GM21619 (cell line): Measurements from ENCODE around the gene STIM2.
A peak's percentile ranks its signal among the peaks of the same experiment; 100 is the strongest.

Experiments used
- ATAC-seq: cut with Tn5 transposase; IDR thresholded peaks from one replicate; pipeline ENCODE4 v1.9.1; 2021; ENCODE audit not compliant: unreplicated experiment

The STIM2 gene

GRCh38 chr4:26896636-26897035 lies 36.0 kb downstream of the STIM2 start:
- ATAC-seq = no peak

- no peak for ATAC-seq
Measured at GRCh38 chr4:26899991-26900390, 39.4 kb downstream of the STIM2 start.

GRCh38 chr4:26900765-26901164 lies 40.1 kb downstream of the STIM2 start:
- no peak for ATAC-seq

- ATAC-seq = no peak
Measured at GRCh38 chr4:26905172-26905571, 44.5 kb downstream of the STIM2 start.

- no peak for ATAC-seq
Measured at GRCh38 chr4:26907731-26908599, 47.3 kb downstream of the STIM2 start.

- ATAC-seq = no peak
Measured at GRCh38 chr4:26909369-26909768, 48.7 kb downstream of the STIM2 start.

GRCh38 chr4:26911254-26911653 lies 50.6 kb downstream of the STIM2 start:
- ATAC-seq = no peak

- no peak for ATAC-seq
Measured at GRCh38 chr4:26912069-26912468, 51.4 kb downstream of the STIM2 start.

- peak; percentile 67 for ATAC-seq
Measured at GRCh38 chr4:26912810-26913209, 52.2 kb downstream of the STIM2 start.

GRCh38 chr4:26916195-26916594 lies 55.6 kb downstream of the STIM2 start:
- no peak for ATAC-seq

- ATAC-seq = no peak
Measured at GRCh38 chr4:26930964-26931363, 70.3 kb downstream of the STIM2 start.

- ATAC-seq = no peak
Measured at GRCh38 chr4:26931451-26931850, 70.8 kb downstream of the STIM2 start.

GRCh38 chr4:26931966-26932365 lies 71.3 kb downstream of the STIM2 start:
- ATAC-seq = no peak

GRCh38 chr4:26935397-26935796 lies 74.8 kb downstream of the STIM2 start:
- no peak for ATAC-seq

- no peak for ATAC-seq
Measured at GRCh38 chr4:26936284-26937065, 75.8 kb downstream of the STIM2 start.

GRCh38 chr4:26937139-26937538 lies 76.5 kb downstream of the STIM2 start:
- ATAC-seq = no peak

GRCh38 chr4:26937567-26937966 lies 76.9 kb downstream of the STIM2 start:
- ATAC-seq = no peak

- no peak for ATAC-seq
Measured at GRCh38 chr4:26938516-26938915, 77.9 kb downstream of the STIM2 start.

- ATAC-seq = no peak
Measured at GRCh38 chr4:26941951-26942350, 81.3 kb downstream of the STIM2 start.

GRCh38 chr4:26942871-26943270 lies 82.2 kb downstream of the STIM2 start:
- ATAC-seq = no peak

GRCh38 chr4:26943391-26943790 lies 82.8 kb downstream of the STIM2 start:
- ATAC-seq = no peak

- no peak for ATAC-seq
Measured at GRCh38 chr4:26945794-26946193, 85.2 kb downstream of the STIM2 start.
